GM19099 (cell line): ENCODE data around the gene TMEM245.

ENCODE experiments used
- POLR2A ChIP-seq: IDR thresholded peaks from 3 replicates; pipeline ENCODE4 v1.6.1; 2011; ENCODE audit warnings: low read depth; ENCODE audit not compliant: insufficient read length; ENCODE audit errors: extremely low read depth

Gene TMEM245

GRCh38 chr9:109145051-109145450, 25.3 kb upstream of the TMEM245 start:
- TF ChIP-seq POLR2A, result no peak

DNA sequence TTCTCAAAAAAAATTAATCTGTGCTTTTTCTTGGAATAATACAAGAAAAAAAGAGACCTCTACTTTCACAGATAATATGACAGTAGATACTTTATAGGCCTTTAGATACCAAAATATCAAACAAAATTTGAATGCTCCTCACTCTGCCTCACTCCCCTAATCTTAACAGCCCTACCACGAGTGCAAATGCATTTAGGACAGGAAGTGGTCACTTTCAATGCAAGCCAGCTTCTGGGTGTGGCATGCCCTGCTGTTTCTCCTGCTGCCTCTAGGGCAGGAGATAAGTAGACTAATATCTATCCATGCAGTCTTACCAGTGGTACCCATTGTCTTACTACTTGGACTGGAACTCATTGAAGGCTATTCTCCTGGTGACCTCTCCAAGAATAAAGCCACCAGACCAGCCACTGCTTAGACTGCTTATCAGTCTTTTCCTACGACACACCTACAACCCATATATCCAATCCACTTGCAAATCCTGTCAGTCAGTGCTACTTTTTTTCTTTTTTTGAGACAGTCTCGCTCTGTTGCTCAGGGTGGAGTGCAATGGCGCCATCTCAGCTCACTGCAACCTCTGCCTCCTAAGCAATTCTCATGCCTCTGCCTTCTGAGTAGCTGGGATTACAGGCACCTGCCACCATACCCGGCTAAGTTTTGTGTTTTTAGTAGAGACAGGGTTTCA, 24.3 kb upstream of the TMEM245 start:
- TF ChIP-seq POLR2A, result no peak

DNA sequence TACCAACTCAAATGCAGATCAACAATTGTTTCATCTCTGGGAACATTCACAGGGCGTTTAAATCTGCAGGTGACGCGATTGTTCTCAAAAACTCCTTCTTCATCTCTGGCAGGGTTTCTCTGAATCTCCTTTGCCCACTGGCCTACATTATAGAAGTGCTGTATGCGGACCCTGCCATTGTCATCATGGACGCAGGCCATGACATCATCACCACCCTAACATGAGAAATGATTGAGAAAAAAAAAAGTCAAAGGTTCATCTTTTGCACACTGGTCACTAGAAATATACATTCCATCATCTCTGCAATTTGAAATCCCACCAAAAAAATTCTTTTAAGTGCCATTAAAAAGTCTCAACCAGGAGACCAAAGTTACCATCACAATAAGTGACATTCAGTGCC, 21.6 kb upstream of the TMEM245 start:
- no peak for TF ChIP-seq POLR2A

- TF ChIP-seq POLR2A, result no peak
Measured at GRCh38 chr9:109139851-109140250, 20.1 kb upstream of the TMEM245 start.

GRCh38 chr9:109138421-109138820, 18.7 kb upstream of the TMEM245 start:
- TF ChIP-seq POLR2A, result no peak

GRCh38 chr9:109134167-109134578, 14.4 kb upstream of the TMEM245 start:
- TF ChIP-seq POLR2A, result no peak

- TF ChIP-seq POLR2A, result no peak
Measured at GRCh38 chr9:109133533-109133932, 13.8 kb upstream of the TMEM245 start.

- TF ChIP-seq POLR2A, result no peak
Measured at GRCh38 chr9:109132567-109133021, 12.8 kb upstream of the TMEM245 start.

- no peak for TF ChIP-seq POLR2A
Measured at GRCh38 chr9:109129470-109130197, 9.9 kb upstream of the TMEM245 start.

GRCh38 chr9:109124121-109124520, 4.4 kb upstream of the TMEM245 start:
- TF ChIP-seq POLR2A, result no peak

- TF ChIP-seq POLR2A, result no peak
Measured at GRCh38 chr9:109122726-109123621, 3.2 kb upstream of the TMEM245 start.

DNA sequence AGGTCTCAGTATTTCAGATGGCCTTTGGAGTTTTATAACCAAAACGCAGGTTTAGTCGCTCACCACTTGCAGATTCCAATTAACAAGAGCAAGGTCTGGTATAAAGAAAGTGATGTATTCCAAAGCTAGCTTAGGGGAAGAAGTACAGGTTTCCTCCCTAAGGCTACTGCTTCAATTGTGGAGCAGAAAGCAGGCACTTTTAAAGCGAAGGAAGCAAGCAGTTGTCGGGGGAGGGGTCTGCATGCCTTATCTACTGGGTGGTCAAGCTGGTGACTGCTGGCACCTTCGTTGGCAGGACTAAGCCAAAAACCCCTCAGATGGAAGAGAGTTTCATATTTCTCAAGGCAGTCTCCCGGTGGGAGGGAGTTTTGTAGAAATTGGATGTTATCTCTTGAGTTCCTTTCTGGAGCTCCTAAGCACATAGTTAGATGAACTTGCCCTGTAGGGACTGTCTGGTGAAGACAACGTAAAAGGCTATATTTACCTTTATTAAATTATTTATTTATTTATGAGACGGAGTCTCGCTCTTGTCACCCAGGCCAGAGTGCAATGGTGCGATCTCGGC, 1.6 kb upstream of the TMEM245 start:
- no peak for TF ChIP-seq POLR2A

- no peak for TF ChIP-seq POLR2A
Measured at GRCh38 chr9:109120204-109120789, 550 bp upstream of the TMEM245 start.

DNA sequence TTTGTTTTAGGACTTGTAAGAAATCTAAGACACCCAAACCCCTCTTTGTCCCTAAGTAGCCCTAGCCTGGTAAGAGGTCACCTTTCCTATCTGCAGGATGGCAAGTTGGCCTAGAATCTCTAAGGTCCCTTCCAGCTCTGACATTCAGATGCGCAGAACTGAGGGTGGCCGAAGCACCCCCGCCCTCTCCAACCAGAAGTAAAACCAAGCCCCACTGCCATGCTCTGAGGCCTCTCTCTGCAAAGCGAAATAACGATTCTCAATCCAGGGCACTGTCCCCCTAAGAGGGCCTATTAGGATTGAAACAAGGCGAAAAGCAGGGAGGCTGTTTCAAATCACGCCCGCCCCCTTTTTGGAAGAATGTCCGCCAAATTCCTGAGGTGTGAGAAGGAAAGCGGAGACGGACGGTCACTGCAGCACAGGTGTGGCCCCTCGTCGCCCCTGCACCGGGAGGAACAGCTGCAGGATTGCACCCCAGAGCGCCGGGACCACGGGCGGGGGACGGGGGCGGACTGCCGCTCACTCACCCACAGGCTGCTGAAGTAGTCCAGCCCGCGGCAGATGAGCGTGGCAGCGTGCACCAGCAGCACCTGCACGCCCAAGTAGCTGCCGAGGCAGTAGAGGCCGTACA, 824 bp downstream of the TMEM245 start:
- no peak for TF ChIP-seq POLR2A
